Stimulated activated CD4-positive, alpha-beta T cell treated with anti-CD3 and anti-CD28 coated beads, TNF-alpha, amount 100 ng/mL, for 24 hours (primary cell): ENCODE measurements around the gene SCAF1.

Source experiments
- DNase-seq, 3 experiments: peaks; one replicate each; pipeline ENCODE4 v3.0.0-alpha.2; 2020; ENCODE audit warnings: low read depth in 3 of 3

SCAF1 gene

GRCh38 chr19:49684983-49685553 is 43.1 kb downstream of the SCAF1 start:
- DNase-seq: no peak

DNA sequence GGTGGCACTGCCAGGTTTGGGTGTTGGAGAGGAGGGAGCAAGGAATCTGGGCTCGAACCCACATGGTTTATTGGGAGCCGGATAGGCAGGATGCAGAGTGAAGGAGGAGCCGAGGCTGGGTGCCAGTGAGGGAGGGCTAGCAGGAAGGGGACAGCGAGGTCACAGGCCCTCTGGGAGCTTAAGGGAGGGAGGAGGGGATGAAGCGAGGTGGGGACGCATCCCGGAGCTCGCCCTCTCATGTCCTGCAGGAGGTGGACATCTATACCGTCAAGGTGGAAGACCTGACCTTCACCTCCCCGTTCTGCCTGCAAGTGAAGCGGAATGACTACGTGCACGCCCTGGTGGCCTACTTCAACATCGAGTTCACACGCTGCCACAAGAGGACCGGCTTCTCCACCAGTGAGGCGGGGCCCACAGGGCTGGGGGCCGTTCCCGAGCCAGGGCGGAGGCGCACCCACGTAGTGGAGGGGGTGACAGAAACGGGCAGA is 43.9 kb downstream of the SCAF1 start:
- DNase-seq: no peak

DNA sequence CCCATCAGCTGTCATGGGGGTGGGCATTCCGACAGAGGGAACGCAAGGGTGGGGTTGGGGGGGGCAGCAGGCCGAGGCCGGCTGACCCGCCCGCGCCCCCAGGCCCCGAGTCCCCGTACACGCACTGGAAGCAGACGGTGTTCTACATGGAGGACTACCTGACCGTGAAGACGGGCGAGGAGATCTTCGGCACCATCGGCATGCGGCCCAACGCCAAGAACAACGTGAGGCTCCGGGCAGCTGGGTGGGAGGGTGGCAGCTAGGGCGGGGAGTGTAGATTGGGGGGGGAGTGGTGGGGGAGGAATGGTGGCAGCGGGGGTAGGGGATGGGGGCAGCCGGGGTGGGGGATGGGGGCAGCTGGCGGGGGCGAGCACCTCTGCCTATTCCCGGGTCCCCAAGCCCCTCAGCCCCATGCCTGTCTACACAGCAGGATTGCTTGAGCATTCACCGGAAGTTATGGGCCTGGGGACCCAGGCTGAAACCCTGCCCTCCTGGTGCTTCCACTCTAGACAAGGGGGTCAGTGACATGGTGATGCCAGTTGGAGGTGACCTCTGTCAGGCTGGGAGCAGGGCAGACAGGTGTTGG is 44.6 kb downstream of the SCAF1 start:
- DNase-seq: no peak

- DNase-seq: no peak
Observed at GRCh38 chr19:49687150-49687549, 45.1 kb downstream of the SCAF1 start.

DNA sequence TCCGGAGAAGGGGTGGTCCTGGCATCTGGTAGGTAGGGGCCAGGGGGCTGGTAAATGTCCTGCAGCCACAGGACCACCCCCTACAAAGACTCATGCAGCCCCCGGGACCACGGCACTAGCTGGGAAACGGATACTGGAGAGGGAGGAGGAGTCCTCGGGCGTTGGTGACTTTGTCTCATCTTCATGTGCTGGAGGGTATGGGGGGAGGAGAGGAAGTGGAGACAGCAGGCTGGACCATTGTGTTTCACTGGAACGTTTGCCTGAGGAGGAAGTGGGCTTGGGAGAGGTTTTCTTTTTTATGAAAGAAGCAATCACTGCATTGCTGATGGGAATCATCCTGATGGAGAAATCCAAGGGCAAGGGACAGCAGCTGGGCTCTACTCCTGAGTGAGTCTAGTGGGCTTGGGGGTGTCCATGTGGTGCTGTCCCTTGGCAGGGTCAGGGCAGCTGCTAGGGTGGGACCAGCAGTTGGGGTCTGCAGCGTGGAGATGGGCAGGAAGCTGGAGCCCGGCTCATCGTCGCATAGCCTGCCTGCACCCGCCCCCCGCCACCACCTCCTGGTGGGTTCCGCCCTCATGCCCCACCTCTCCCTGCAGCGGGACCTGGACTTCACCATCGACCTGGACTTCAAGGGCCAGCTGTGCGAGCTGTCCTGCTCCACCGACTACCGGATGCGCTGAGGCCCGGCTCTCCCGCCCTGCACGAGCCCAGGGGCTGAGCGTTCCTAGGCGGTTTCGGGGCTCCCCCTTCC is 45.7 kb downstream of the SCAF1 start:
- DNase-seq: no peak

- DNase-seq: no peak
Observed at GRCh38 chr19:49688531-49689132, 46.6 kb downstream of the SCAF1 start.

DNA sequence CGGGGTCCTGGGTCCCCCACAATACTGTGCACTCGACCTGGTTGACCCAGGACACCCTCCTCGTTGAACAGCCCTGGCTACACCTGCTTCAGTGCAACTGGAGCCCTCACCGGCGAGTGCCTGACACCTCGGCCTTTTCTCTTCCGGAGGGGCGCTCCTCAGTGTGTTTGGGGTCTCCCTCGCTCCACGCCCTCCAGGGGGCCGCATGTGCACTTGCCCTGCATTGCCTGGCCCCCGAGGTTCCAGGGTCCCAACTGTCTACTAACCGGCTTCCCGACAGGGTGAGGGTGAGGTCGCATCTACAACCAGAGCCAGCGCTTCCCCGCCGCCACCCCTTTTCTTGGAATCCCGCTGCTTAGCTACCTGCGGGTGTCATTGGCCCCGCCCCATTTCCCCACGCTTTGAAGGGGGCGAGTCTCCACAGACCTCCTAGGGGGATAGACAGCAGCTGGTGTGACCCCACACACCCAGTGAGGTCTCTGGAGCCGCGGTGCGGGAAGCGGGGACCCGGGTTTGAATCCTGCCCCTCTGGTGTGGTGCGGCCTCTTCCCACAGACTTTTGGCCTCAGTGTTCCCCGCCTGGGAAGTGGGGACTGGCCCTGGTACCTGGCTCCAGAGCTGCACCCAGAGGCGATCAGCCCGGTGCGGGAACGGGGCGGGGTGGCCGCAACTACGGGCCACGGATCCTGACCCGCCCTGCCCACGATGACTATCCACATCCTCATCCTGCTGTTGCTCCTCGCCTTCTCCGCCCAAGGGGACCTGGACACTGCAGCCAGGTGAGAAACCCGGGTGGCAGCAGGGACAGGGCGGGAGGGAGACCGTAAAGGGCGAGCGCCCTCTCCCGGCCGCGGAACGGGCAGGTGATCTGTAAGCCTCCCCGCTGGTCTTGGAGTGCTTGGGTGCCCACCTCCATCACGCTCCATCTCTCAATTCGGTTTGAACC is 47.4 kb downstream of the SCAF1 start, which contains the start of gene ADM5:
Gene ADM5 (plus strand): TSS at position 462 of the 946 bp plus-strand sequence. CDS start 244 bp downstream, at position 706.
- DNase-seq: no peak

DNA sequence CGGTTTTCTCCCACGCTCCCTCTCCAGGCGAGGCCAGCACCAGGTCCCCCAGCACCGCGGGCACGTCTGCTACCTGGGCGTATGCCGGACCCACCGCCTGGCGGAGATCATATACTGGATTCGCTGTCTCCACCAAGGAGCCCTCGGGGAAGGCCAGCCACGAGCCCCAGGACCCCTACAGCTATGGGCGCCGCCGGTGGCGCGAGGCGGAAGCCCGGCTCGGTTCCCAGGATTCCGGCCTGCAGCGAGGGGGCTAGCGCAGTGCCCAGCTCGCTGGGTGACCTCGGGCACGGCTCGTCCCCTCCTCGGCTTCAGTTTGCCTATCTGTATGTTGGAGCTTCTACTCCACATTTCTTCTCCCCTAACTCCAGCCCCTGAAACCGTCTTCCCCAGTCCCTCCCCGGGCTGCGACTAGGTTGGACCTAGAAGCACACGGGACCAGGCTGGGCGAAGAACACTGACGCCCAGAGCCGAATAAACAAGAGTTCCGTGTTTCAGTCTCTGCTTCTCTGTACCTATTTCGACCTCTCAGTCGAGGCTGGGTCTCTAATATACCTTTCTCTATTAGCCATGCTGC is 48.2 kb downstream of the SCAF1 start:
- DNase-seq: no peak

GRCh38 chr19:49690656-49691242 is 48.7 kb downstream of the SCAF1 start, which contains the start of gene CPT1C:
Gene CPT1C (plus strand): TSS chr19:49691116. CDS start chr19:49692253, 1,137 bp downstream.
- DNase-seq: peak; percentile 30 to 69 (median 40)

DNA sequence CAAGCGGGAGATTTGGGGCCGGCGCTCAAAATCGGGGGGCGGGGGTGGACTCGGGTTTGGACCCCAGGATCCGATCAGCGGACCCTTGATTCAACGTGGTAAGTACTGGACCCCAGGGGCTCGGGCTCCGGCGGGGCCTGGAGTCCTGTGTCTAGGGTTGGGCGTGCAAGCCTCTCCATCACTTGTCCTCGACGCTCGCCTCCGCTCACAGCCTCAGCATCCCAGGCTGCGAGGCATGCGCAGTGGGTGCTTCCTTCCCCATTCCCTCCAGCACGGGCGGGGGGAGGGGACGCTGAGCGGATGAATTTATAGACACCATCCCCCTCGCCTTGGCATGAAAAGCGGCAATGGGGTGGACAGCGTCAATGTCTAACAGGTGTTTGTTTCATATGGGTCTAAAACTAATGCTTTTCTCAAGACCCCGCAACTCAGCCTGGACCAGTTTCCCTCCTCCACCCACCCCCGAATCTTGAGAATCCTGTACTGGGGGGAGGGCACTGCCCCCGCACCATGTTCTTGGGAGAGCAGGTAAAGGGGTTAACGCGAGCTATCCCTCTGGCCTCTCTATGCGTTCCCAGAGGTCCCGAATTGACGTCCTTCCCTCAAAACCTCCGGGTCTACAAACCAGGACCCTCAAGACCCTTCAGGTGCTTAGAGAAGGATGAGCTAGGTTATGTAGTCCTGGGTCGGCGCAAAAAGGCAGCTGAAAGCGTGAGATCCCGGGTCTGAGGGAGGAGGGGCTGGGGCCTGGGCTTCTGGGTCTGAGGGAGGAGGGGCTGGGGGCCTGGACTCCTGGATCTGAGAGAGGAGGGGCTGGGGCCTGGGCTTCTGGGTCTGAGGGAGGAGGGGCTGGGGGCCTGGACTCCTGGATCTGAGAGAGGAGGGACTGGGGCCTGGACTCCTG is 49.5 kb downstream of the SCAF1 start:
- peak in 2 of 3 experiments; percentile 23 to 48 for DNase-seq

DNA sequence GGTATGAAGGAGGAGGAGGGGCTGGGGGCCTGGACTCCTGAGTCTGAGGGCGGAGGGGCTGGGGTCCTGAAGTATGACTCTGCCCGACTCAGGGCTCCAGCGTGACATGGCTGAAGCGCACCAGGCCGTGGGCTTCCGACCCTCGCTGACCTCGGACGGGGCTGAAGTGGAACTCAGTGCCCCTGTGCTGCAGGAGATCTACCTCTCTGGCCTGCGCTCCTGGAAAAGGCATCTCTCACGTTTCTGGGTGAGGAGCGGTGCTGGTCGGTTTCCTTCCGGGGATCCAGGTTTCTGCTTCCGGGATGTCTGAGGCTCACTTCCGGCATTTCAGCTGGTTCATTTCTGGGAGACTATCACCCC is 50.1 kb downstream of the SCAF1 start:
- no peak for DNase-seq

- DNase-seq: no peak
Observed at GRCh38 chr19:49696115-49696514, 54.1 kb downstream of the SCAF1 start.

DNA sequence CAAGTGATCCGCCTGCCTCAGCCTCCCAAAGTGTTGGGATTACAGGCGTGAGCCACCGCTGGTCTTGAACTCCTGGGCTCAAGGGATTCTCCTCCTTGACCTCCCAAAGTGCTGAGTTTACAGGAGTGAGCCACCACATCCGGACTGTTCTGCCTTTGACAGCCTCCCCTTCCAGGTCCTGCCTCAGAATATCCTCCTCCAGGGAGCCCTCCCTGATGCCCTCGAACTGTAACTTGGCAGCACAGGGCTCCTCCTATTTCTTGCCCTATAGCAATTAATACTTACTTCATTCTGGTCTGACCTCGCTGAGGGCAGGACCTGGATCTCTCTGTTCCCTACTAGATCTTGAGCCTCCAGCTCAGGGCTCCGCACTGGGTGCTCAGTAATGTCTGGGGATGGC is 54.9 kb downstream of the SCAF1 start:
- DNase-seq: no peak

GRCh38 chr19:49699364-49699763 is 57.4 kb downstream of the SCAF1 start:
- DNase-seq: no peak

DNA sequence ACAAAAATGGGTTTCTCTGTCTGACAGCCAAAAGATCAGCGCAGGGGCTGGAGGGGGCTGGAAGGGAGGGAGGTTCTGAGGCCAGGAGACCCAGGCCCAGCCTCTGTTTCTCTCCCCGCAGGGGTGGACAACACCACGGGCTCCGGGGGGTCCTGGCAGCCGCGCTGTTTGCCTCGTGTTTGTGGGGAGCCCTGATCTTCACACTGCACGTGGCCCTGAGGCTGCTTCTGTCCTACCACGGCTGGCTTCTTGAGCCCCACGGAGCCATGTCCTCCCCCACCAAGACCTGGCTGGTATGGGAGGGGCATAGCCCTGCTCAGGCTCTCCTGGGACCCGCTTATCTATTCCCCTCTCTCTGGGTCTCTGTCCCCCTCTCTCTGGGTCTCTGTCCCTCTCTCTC is 58.6 kb downstream of the SCAF1 start:
- no peak for DNase-seq

GRCh38 chr19:49701271-49701786 is 59.3 kb downstream of the SCAF1 start:
- DNase-seq: no peak

- DNase-seq: no peak
Observed at GRCh38 chr19:49704888-49705642, 63.1 kb downstream of the SCAF1 start.

DNA sequence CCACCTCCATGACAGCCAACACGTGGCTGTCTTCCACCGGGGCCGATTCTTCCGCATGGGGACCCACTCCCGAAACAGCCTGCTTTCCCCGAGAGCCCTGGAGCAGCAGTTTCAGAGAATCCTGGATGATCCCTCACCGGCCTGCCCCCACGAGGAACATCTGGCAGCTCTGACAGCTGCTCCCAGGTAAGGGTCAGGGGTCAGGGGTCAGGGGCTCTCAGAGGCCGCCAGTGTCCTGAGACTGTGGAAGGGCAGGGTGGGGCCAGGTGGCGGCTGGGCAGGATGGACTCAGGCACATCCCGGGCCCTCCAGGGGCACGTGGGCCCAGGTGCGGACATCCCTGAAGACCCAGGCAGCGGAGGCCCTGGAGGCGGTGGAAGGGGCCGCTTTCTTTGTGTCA is 63.9 kb downstream of the SCAF1 start:
- DNase-seq: no peak
